ENCODE measurements around the gene PYCARD.
A peak's percentile ranks its signal among the peaks of the same experiment; 100 is the strongest.

The PYCARD gene

GRCh38 chr16:31224092-31224955, 21.8 kb upstream of the PYCARD start:
- no peak for DNase-seq
- Mint-ChIP-seq H3K4me3 (no peak overlapping the region), H3K36me3 (ENCODE audit: insufficient read depth) (peaks cover 5% of the 10 kb centered on the region), H3K27ac (no peak overlapping the region), H3K9me3 (no peaks in the 10 kb centered on the region), H3K27me3 (peaks cover 15 to 30% of the 10 kb centered on the region in 2 donors), H3K4me1 (ENCODE audit: low read depth in 2 of 2) (peaks cover 4% of the 10 kb centered on the region in 2 donors)
- ATAC-seq (replicated peaks): no peak

GRCh38 chr16:31223044-31223443, 20.5 kb upstream of the PYCARD start:
- Mint-ChIP-seq H3K27ac (no peak overlapping the region), H3K4me3 (no peak overlapping the region), H3K36me3 (ENCODE audit: insufficient read depth) (peaks cover 7% of the 10 kb centered on the region), H3K4me1 (ENCODE audit: low read depth in 2 of 2) (peaks cover 4 to 6% of the 10 kb centered on the region in 2 donors), H3K27me3 (peaks cover 28 to 37% of the 10 kb centered on the region in 2 donors), H3K9me3 (no peaks in the 10 kb centered on the region)
- DNase-seq (no peak), ATAC-seq (replicated peaks) (no peak)

GRCh38 chr16:31221357-31222160, 19.0 kb upstream of the PYCARD start:
- no peak overlapping the region for H3K27ac Mint-ChIP-seq
- no peaks in the 10 kb centered on the region for H3K9me3 Mint-ChIP-seq
- H3K4me3 Mint-ChIP-seq: no peak overlapping the region
- H3K4me1 Mint-ChIP-seq (ENCODE audit: low read depth in 2 of 2): peaks cover 8 to 13% of the 10 kb centered on the region in 2 donors
- H3K36me3 Mint-ChIP-seq (ENCODE audit: insufficient read depth): peaks cover 10% of the 10 kb centered on the region
- ATAC-seq (replicated peaks) (no peak), DNase-seq (no peak)
- H3K27me3 Mint-ChIP-seq: peaks cover 33 to 50% of the 10 kb centered on the region in 2 donors

- no peak for ATAC-seq (replicated peaks)
- Mint-ChIP-seq H3K4me3 (no peak overlapping the region), H3K27ac (no peak overlapping the region), H3K9me3 (no peaks in the 10 kb centered on the region), H3K4me1 (ENCODE audit: low read depth in 2 of 2) (peaks cover 18 to 22% of the 10 kb centered on the region in 2 donors), H3K27me3 (peaks cover 42 to 68% of the 10 kb centered on the region in 2 donors), H3K36me3 (ENCODE audit: insufficient read depth) (peaks cover 10% of the 10 kb centered on the region)
- DNase-seq: no peak
Measured at GRCh38 chr16:31219154-31219741, 16.7 kb upstream of the PYCARD start.

- no peak overlapping the region for H3K27ac Mint-ChIP-seq
- ATAC-seq (replicated peaks) (no peak), DNase-seq (no peak)
- H3K9me3 Mint-ChIP-seq: no peaks in the 10 kb centered on the region
- peak overlapping the region; percentile 76 to 84 for H3K4me3 Mint-ChIP-seq
- H3K27me3 Mint-ChIP-seq: peaks cover 42 to 82% of the 10 kb centered on the region in 2 donors
- peaks cover 8% of the 10 kb centered on the region for H3K36me3 Mint-ChIP-seq (ENCODE audit: insufficient read depth)
- peaks cover 18 to 22% of the 10 kb centered on the region in 2 donors for H3K4me1 Mint-ChIP-seq (ENCODE audit: low read depth in 2 of 2)
Measured at GRCh38 chr16:31217136-31217530, 14.6 kb upstream of the PYCARD start.

GRCh38 chr16:31216422-31217135, 14.0 kb upstream of the PYCARD start, which contains the start of gene PYDC1:
Gene PYDC1, minus strand, starts transcription at chr16:31217135. Its CDS starts 107 bp downstream, at chr16:31217028.
- Mint-ChIP-seq H3K36me3 (ENCODE audit: insufficient read depth) (peaks cover 8% of the 10 kb centered on the region), H3K27ac (no peak within 1 kb of the TSS), H3K27me3 (peaks cover 39 to 76% of the 10 kb centered on the region in 2 donors), H3K4me1 (ENCODE audit: low read depth in 2 of 2) (peaks cover 14 to 20% of the 10 kb centered on the region in 2 donors), H3K4me3 (peak within 1 kb of the TSS; percentile 76 to 84), H3K9me3 (no peaks in the 10 kb centered on the region)
- DNase-seq (no peak), ATAC-seq (replicated peaks) (peak; percentile 37)

- peak overlapping the region; percentile 76 to 84 for H3K4me3 Mint-ChIP-seq
- H3K36me3 Mint-ChIP-seq (ENCODE audit: insufficient read depth): peaks cover 5% of the 10 kb centered on the region
- no peaks in the 10 kb centered on the region for H3K9me3 Mint-ChIP-seq
- peaks cover 28 to 66% of the 10 kb centered on the region in 2 donors for H3K27me3 Mint-ChIP-seq
- no peak for DNase-seq
- ATAC-seq (replicated peaks): peak; percentile 59
- no peak overlapping the region for H3K27ac Mint-ChIP-seq
- H3K4me1 Mint-ChIP-seq (ENCODE audit: low read depth in 2 of 2): peaks cover 14 to 18% of the 10 kb centered on the region in 2 donors
Measured at GRCh38 chr16:31215287-31216162, 13.0 kb upstream of the PYCARD start.

GRCh38 chr16:31214708-31215286, 12.2 kb upstream of the PYCARD start:
- peak overlapping the region; percentile 76 to 84 for H3K4me3 Mint-ChIP-seq
- ATAC-seq (replicated peaks) (peak; percentile 44), DNase-seq (no peak)
- peaks cover 14 to 18% of the 10 kb centered on the region in 2 donors for H3K4me1 Mint-ChIP-seq (ENCODE audit: low read depth in 2 of 2)
- H3K27me3 Mint-ChIP-seq: peaks cover 28 to 62% of the 10 kb centered on the region in 2 donors
- H3K27ac Mint-ChIP-seq: no peak overlapping the region
- no peaks in the 10 kb centered on the region for H3K9me3 Mint-ChIP-seq
- peaks cover 9% of the 10 kb centered on the region for H3K36me3 Mint-ChIP-seq (ENCODE audit: insufficient read depth)

GRCh38 chr16:31213877-31214707, 11.5 kb upstream of the PYCARD start, which contains the start of gene TRIM72:
Gene TRIM72, plus strand, starts transcription at chr16:31214119. Its CDS starts 620 bp downstream, at chr16:31214739.
- H3K36me3 Mint-ChIP-seq (ENCODE audit: insufficient read depth): peaks cover 9% of the 10 kb centered on the region
- no peak within 1 kb of the TSS for H3K27ac Mint-ChIP-seq
- ATAC-seq (replicated peaks) (no peak), DNase-seq (no peak)
- peaks cover 14 to 18% of the 10 kb centered on the region in 2 donors for H3K4me1 Mint-ChIP-seq (ENCODE audit: low read depth in 2 of 2)
- H3K4me3 Mint-ChIP-seq: peak within 1 kb of the TSS; percentile 76 to 84
- H3K9me3 Mint-ChIP-seq: no peaks in the 10 kb centered on the region
- peaks cover 25 to 55% of the 10 kb centered on the region in 2 donors for H3K27me3 Mint-ChIP-seq

- Mint-ChIP-seq H3K4me3 (peak overlapping the region in 1 of 2 donors; percentile 58), H3K27ac (no peak overlapping the region), H3K4me1 (ENCODE audit: low read depth in 2 of 2) (peaks cover 14 to 16% of the 10 kb centered on the region in 2 donors), H3K9me3 (no peaks in the 10 kb centered on the region), H3K36me3 (ENCODE audit: insufficient read depth) (peaks cover 9% of the 10 kb centered on the region), H3K27me3 (peaks cover 17 to 48% of the 10 kb centered on the region in 2 donors)
- ATAC-seq (replicated peaks) (no peak), DNase-seq (no peak)
Measured at GRCh38 chr16:31213342-31213741, 10.8 kb upstream of the PYCARD start.

GRCh38 chr16:31206776-31207175, 4.2 kb upstream of the PYCARD start:
- H3K4me1 Mint-ChIP-seq (ENCODE audit: low read depth in 2 of 2): peaks cover 8 to 11% of the 10 kb centered on the region in 2 donors
- H3K4me3 Mint-ChIP-seq: no peak overlapping the region
- DNase-seq (no peak), ATAC-seq (replicated peaks) (no peak)
- no peaks in the 10 kb centered on the region for H3K9me3 Mint-ChIP-seq
- peak overlapping the region in 1 of 2 donors; percentile 81 for H3K27ac Mint-ChIP-seq
- peaks cover 51% of the 10 kb centered on the region for H3K36me3 Mint-ChIP-seq (ENCODE audit: insufficient read depth)
- H3K27me3 Mint-ChIP-seq: no peaks in the 10 kb centered on the region
